ENCODE results near the gene CYP11A1.

The CYP11A1 gene

GRCh38 chr15:74301583-74302361 is 65.7 kb downstream of the CYP11A1 start:
- no peak for DNase-seq (ENCODE audit: extremely low read depth, low read depth)
- H3K4me3 ChIP-seq (replicated peaks; ENCODE audit: low read depth, low read length): no peak overlapping the region
- no peak for TF ChIP-seq CTCF (IDR thresholded peaks at IDR 0.05; ENCODE audit: low read depth, low read length, missing control alignments)

- H3K4me3 ChIP-seq (replicated peaks; ENCODE audit: low read depth, low read length): no peak overlapping the region
- DNase-seq (ENCODE audit: extremely low read depth, low read depth): no peak
- no peak for TF ChIP-seq CTCF (IDR thresholded peaks at IDR 0.05; ENCODE audit: low read depth, low read length, missing control alignments)
Measured at GRCh38 chr15:74300057-74300795, 67.2 kb downstream of the CYP11A1 start.

- H3K4me3 ChIP-seq (replicated peaks; ENCODE audit: low read depth, low read length): no peak overlapping the region
- DNase-seq (ENCODE audit: extremely low read depth, low read depth): no peak
- TF ChIP-seq CTCF (IDR thresholded peaks at IDR 0.05; ENCODE audit: low read depth, low read length, missing control alignments): no peak
Measured at GRCh38 chr15:74297887-74298286, 69.6 kb downstream of the CYP11A1 start.

- DNase-seq (ENCODE audit: extremely low read depth, low read depth): no peak
- H3K4me3 ChIP-seq (replicated peaks; ENCODE audit: low read depth, low read length): no peak overlapping the region
- no peak for TF ChIP-seq CTCF (IDR thresholded peaks at IDR 0.05; ENCODE audit: low read depth, low read length, missing control alignments)
Measured at GRCh38 chr15:74295800-74296199, 71.6 kb downstream of the CYP11A1 start.

GRCh38 chr15:74294010-74294409 is 73.4 kb downstream of the CYP11A1 start:
- no peak for TF ChIP-seq CTCF (IDR thresholded peaks at IDR 0.05; ENCODE audit: low read depth, low read length, missing control alignments)
- no peak for DNase-seq (ENCODE audit: extremely low read depth, low read depth)
- no peak overlapping the region for H3K4me3 ChIP-seq (replicated peaks; ENCODE audit: low read depth, low read length)

GRCh38 chr15:74293021-74293810 is 74.2 kb downstream of the CYP11A1 start:
- no peak overlapping the region for H3K4me3 ChIP-seq (replicated peaks; ENCODE audit: low read depth, low read length)
- no peak for TF ChIP-seq CTCF (IDR thresholded peaks at IDR 0.05; ENCODE audit: low read depth, low read length, missing control alignments)
- DNase-seq (ENCODE audit: extremely low read depth, low read depth): no peak

Data from HFF-Myc (cell line).